ENCODE measurements around the gene KCTD8. TPM values are rescaled to one million over a fixed set of nuclear protein-coding genes. Genes with fewer than 3 reads are reported as not detected.

Gene KCTD8
- total and polyA plus RNA-seq, 7 donors, result 0.03 to 2.7 (median 1.7) TPM; not detected in 2

DNA sequence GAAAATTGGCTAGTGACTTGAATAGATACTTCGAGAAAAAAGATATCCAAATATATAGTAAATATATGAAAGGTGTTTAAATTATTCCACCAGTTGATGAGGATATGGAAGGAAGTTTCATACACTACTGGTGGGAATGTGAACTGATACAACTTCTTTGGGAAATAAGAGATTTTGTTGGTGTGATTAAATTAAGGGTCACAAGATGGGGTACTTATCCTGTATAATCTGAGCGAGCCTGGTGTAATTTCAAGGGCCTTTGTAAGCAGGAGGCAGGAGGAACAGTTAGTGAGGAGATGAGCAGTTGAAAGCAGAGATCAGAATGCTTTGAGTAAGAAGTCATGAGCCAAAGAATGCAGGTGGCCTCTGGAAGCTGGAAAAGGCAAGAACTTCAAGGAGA, 192.2 kb downstream of the KCTD8 start:
- no peaks in the 10 kb centered on the region for H3K9me3 ChIP-seq
- WGBS, 2 donors, result 67 to 80% methylated on average over 2 of the region's 2 CpGs
- no peaks in the 10 kb centered on the region for H3K27me3 ChIP-seq
- H3K36me3 ChIP-seq, result no peaks in the 10 kb centered on the region
- TF ChIP-seq EP300 (IDR thresholded peaks at IDR 0.05) (no peak), POLR2AphosphoS5 (IDR thresholded peaks at IDR 0.05) (no peak)
- H3K4me1 ChIP-seq, result no peaks in the 10 kb centered on the region
- no peak overlapping the region for H3K4me3 ChIP-seq
- intact Hi-C loops (cut with DNase I), result no loop called here
- H3K27ac ChIP-seq, result no peak overlapping the region
- DNase-seq, result no peak

DNA sequence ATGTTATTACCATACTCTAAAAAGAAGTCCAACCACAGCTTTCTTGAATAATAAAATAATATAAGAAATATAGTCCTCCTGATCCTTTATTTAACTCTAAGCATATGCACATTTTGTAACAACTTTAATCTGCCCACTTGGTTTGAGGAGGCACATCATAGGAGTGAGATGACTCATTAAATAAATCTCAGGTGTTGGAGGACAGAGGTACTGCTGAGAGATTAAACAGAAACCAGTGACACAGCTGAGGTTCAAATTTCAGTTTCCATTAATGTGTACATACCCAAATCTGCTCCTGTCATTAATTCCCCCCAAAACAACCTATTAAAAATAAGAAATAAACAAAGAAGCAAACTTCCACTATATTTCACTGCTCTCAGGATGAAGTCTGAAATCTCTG, 211.0 kb downstream of the KCTD8 start:
- H3K27me3 ChIP-seq, result no peaks in the 10 kb centered on the region
- H3K9me3 ChIP-seq, result peaks cover 0 to 3% (median 0%) of the 10 kb centered on the region in 4 donors
- no peak overlapping the region for H3K4me3 ChIP-seq
- no peak for DNase-seq
- H3K4me1 ChIP-seq, result no peaks in the 10 kb centered on the region
- no peak overlapping the region for H3K27ac ChIP-seq
- no peak for TF ChIP-seq EP300 (IDR thresholded peaks at IDR 0.05)
- TF ChIP-seq POLR2AphosphoS5 (IDR thresholded peaks at IDR 0.05), result no peak
- TF ChIP-seq, protein P1, sequence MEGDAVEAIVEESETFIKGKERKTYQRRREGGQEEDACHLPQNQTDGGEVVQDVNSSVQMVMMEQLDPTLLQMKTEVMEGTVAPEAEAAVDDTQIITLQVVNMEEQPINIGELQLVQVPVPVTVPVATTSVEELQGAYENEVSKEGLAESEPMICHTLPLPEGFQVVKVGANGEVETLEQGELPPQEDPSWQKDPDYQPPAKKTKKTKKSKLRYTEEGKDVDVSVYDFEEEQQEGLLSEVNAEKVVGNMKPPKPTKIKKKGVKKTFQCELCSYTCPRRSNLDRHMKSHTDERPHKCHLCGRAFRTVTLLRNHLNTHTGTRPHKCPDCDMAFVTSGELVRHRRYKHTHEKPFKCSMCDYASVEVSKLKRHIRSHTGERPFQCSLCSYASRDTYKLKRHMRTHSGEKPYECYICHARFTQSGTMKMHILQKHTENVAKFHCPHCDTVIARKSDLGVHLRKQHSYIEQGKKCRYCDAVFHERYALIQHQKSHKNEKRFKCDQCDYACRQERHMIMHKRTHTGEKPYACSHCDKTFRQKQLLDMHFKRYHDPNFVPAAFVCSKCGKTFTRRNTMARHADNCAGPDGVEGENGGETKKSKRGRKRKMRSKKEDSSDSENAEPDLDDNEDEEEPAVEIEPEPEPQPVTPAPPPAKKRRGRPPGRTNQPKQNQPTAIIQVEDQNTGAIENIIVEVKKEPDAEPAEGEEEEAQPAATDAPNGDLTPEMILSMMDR (IDR thresholded peaks at IDR 0.05), result no peak
- no peak for TF ChIP-seq POLR2A (IDR thresholded peaks at IDR 0.05)
- no peaks in the 10 kb centered on the region for H3K36me3 ChIP-seq
- intact Hi-C loops (cut with DNase I), result no loop called here

DNA sequence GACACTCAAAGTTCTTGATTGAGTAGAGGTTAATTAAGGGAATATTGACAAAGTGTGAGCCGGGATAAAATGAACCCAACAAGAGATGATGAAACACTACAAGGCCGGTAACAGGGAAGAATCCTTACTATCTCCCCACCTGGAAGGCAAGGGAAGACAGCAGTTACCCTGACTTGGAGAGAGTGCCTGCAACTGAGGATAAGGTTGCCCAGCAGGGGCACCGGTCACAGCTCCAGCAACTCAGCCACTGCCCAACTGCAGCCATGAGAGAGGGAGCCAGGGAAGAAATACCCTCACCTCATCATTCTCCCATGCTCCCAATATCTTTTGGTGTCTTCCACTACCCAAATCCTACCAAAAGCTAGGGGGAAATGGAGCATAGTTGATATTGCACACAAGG, 212.7 kb downstream of the KCTD8 start:
- TF ChIP-seq, protein P1 (IDR thresholded peaks at IDR 0.05), result no peak
- H3K36me3 ChIP-seq, result no peaks in the 10 kb centered on the region
- DNase-seq, result no peak
- H3K4me3 ChIP-seq, result no peak overlapping the region
- H3K4me1 ChIP-seq, result no peaks in the 10 kb centered on the region
- H3K9me3 ChIP-seq, result peaks cover 0 to 3% (median 0%) of the 10 kb centered on the region in 4 donors
- WGBS, 2 donors, result 82 to 87% methylated on average over 3 of the region's 3 CpGs
- no peaks in the 10 kb centered on the region for H3K27me3 ChIP-seq
- H3K27ac ChIP-seq, result no peak overlapping the region
- intact Hi-C loops (cut with DNase I), result no loop called here

DNA sequence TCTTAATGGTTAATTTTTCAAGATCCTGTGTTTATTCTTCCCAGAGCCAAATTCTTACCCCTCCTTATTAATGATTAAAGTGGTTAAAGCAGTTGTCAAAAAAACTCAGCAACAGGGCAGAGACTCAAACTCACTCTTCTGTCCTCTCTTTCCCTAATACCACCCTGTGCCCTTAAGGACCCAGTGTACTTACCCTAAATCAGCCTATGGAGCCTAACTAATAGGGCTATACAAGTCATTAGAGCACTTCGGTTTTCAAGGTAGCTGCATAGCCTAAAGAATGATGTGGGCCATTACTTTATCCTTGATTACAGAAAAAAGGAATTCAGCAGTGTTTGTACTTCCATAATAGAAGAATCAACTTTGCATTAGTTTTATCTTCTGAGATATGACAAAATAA, 216.3 kb downstream of the KCTD8 start:
- 50 to 54% methylated on average over 1 of the region's 1 CpG for WGBS, 2 donors
- DNase-seq, result no peak
- H3K4me3 ChIP-seq, result no peak overlapping the region
- no peak overlapping the region for H3K27ac ChIP-seq
- no peaks in the 10 kb centered on the region for H3K9me3 ChIP-seq
- TF ChIP-seq EP300 (IDR thresholded peaks at IDR 0.05) (no peak), POLR2AphosphoS5 (IDR thresholded peaks at IDR 0.05) (no peak), POLR2A (IDR thresholded peaks at IDR 0.05) (no peak)
- TF ChIP-seq, protein P1 (IDR thresholded peaks at IDR 0.05), result no peak
- intact Hi-C loops (cut with DNase I), result no loop called here
- H3K36me3 ChIP-seq, result no peaks in the 10 kb centered on the region
- no peaks in the 10 kb centered on the region for H3K27me3 ChIP-seq
- H3K4me1 ChIP-seq, result no peaks in the 10 kb centered on the region

DNA sequence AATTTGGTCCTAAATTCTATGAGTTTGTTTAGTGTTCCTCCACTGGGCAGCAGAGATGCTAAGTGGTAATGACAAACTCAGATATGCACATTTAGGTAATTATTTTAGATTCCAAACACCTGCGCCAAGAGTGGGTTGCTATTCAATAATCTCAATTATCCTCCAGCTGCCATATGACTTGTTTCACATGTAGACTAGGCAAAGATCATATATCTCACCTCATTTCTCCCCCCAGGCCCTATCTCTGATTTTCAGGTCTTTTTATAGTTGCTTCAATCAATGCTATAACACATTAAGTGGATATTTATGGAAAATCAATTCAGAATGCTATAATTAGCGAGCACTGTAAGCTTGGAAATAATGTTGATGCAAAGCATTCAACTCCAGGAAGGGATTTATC, 217.6 kb downstream of the KCTD8 start:
- DNase-seq, result no peak
- Histone ChIP-seq H3K27ac (no peak overlapping the region), H3K27me3 (no peaks in the 10 kb centered on the region), H3K4me3 (no peak overlapping the region), H3K4me1 (no peaks in the 10 kb centered on the region), H3K36me3 (no peaks in the 10 kb centered on the region), H3K9me3 (no peaks in the 10 kb centered on the region)
- intact Hi-C loops (cut with DNase I), result no loop called here
- TF ChIP-seq, protein P1 (IDR thresholded peaks at IDR 0.05), result no peak
- TF ChIP-seq POLR2A (IDR thresholded peaks at IDR 0.05) (no peak), POLR2AphosphoS5 (IDR thresholded peaks at IDR 0.05) (no peak), EP300 (IDR thresholded peaks at IDR 0.05) (no peak)
- WGBS, 2 donors, result 71 to 83% methylated on average over 2 of the region's 2 CpGs
